Measurements from ENCODE around the gene DNPEP.

Gene DNPEP

GRCh38 chr2:219323434-219323833 is 64.3 kb downstream of the DNPEP start:
- Histone ChIP-seq H3K9me3 (ENCODE audit: insufficient read depth, low read length) (no peaks in the 10 kb centered on the region), H3K9ac (ENCODE audit: insufficient read length, low read depth) (no peak overlapping the region), H3K27me3 (ENCODE audit: insufficient read depth, insufficient read length) (peaks cover 20% of the 10 kb centered on the region), H3K4me1 (ENCODE audit: insufficient read depth, insufficient read length) (no peaks in the 10 kb centered on the region), H3K36me3 (ENCODE audit: insufficient read depth, insufficient read length, low read length) (no peaks in the 10 kb centered on the region), H3K4me3 (ENCODE audit: insufficient read length, low read depth) (no peak overlapping the region)
- TF ChIP-seq SUZ12 (IDR thresholded peaks at IDR 0.05; ENCODE audit: extremely low read depth, insufficient read depth, insufficient read length) (no peak), ZNF274 (IDR thresholded peaks at IDR 0.05; ENCODE audit: low read depth, low read length) (no peak)
- DNase-seq (ENCODE audit: low read depth, low spot score): no peak

All from NT2/D1 (cell line).